HT-29 (cell line): ENCODE measurements around the gene SMAD6. TPM values are rescaled to one million over a fixed set of nuclear protein-coding genes. Genes with fewer than 3 reads are reported as not detected.

ENCODE experiments used
- DNase-seq: peaks from one replicate; pipeline ENCODE4 v3.0.0-alpha.2; 2015; ENCODE audit warnings: low spot score
- total RNA-seq: library from RNA; depleted of rRNA; stranded (reverse); fragments of >200 nt; shearing (Covaris generic); gene quantifications from 2 replicates; pipeline ENCODE4 v1.2.3, GENCODE V29; 2014

Gene SMAD6
- total RNA-seq, 1 experiment from 2014 or later, result 123 TPM

DNA sequence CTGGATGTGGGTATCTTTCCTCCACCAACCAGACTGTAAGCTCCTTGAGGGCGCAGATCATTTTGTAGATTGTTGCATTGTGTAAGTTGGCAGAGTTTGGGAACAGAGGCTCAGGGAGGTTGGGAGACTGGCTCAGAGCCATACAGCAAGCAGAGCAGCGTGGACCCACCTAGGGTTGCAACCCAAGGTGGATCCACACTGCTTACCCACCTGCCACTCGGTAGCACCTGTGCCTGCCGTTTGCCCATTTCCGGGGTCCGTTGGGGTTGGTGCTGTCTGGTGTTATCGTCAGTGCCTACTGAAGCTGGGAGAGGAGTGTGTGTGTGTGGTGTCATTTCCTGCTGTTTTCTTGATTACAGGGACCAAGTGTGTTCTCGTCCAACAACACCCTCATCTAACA, 19.0 kb downstream of the SMAD6 start:
- DNase-seq, result no peak

DNA sequence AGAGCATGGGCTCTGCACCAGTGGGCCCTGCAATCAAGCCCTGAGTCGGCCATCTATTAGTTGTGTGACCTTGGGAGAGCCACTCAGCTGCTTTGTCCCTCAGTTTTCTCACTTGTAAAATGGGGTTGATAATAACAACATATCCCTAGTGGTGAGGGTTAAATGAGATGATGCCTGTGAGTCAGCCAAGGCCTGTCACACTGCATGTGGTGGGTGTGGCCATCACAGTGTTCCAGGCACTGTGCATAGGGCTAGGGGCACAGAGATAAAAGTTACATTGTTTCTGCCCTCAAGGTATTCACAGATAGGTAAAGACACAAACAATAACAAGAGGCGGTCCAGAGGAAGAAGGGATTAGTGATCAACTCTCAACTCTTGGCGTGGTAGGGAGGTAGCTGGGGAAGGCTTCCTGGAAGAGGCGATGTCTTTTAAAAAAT, 19.5 kb downstream of the SMAD6 start:
- DNase-seq, result no peak

DNA sequence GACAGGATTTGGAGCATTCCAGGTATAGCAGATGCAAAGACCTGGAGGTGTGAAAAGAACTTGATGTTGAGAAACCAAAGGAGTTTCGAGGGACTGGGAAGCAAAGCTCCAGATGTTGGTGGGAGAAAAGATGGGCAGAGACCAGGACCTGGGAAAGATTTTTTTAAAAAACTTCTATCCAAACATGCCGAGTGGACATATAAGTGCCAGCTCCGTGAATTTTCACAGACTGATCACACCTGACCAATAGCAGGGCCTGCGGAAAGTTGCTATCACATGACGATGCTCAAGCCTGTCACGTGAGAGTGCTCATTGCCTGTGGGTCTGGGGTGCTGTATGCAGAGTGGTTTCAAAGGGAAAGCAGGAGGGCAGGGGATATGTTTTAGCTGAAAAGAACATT, 19.9 kb downstream of the SMAD6 start:
- DNase-seq, result no peak

DNA sequence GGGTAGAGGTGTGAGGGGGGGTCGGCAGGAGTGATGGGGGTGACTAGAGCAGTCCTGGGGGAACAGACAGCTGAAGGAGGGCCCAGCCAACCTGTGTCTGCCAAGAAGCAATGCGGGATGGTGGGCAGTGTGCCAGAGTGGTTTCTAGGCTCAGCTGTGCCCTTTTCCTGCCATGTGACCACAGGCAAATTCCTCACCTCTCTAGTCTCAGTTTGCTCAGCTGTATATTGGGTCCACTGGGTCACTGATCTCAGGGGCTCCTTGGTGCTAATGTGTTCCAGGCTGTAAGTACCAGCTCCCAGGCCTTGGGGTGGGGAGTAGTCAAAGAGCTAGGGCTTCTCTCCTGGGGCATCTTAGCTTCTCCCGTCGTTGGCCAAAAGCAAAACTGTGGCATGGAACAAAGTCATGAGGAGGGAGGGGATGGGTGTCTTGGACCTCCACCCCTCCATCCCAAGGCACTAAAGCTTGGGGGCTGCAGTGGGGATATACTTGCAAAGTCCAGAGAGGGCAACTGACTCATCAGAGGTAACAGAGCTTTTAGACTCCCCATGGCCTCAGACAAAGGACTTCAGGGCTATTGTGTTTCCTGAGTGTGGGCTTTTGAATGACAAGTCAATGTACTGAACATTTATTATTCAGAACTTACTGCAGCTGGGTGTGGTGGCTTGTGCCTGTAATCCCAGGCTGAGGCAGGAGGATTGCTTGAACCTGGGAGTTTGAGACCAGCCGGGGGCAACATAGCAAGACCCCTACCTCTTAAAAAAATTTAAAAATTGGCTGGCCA, 20.9 kb downstream of the SMAD6 start:
- DNase-seq, result peak; percentile 33

DNA sequence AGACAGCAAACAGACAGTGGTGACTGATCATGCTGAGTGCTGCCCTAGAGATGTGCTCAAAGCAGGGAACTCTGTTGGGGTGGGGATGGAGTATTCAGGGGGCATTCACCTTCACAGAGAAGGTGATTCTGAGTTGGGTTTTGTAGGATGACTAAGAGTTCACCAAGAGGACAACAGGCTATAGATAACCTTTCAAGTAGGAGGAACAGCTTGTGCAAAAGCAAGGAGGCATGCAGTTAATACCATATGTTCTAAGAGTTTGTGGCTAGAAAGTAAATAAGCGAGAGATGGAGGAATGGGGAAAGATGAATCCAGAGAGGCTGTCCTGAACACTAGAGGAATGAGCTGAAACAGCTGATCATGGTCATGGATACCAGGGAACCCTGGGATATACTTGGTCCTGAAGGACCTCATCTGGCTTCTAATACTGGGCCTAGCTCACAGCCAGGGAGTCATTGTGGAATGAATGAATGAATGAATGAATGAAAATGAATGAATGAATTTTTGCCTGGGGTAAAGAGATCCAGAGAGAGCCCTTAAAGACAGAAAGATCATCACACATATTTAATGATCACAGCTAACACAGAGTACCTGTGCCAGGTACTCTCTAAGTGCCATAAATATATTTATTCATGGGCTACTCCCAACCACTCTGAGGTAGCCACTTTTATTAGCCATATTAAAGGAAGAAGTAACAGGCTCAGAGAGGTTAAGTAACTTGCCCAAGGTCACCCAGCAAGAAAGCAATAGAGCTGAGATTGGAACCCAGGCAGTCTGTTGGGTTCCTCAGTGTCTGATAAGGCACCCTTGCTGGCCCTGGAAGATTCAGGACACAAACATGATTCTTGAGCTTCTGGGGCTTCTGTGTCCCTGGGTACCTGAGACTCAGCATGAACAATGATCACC, 22.0 kb downstream of the SMAD6 start:
- peak; percentile 56 for DNase-seq

DNA sequence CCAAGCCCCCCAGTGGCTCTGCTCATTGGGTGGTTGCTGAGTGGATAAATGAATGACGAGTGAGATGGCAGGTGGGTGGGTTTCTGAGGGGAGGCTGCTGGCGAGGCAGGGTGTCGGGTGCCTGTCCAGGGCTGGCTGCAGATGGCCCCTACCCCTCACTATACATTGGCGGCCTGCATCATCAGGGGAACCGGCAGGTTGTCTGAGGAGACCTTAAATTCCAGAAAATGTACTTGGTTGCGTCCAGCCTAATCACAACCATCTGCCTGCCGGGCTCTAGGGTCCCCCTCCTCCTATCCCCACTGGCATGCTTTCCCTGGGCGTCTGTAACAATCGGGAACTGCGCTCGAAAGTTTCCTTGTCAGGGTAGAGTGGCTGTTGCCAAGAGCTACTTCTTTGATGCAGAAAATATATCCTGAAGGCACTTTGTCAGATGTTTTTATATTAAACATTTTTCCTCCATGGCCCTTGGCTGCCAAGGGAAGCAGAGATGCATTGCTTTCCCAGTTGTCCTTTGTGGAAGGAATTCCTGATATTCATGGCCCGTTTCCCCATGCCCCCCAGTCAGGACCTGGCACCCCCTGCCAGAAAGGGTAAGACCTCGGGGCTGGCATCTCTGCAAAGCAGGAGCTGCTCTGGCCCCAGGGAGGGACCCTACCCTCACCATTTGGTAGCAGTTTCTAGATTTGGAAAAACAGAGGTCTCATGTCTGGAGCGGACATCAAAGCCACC, 22.9 kb downstream of the SMAD6 start:
- no peak for DNase-seq

DNA sequence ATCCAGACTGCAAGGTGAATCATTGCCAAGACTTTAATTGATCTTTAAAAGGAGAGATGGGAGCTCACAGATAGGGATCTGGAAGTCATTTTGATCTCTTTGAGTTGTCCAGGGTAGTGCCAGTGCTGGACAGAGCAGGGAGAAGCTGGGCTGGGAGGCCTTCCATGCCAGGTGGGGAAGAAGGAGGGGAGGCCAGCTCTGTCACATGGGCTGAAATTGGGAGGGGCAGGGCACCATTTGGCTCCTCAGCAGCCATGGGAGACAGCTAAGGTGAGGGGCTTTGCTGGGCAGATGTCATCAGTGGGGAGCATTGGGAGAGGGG, 23.4 kb downstream of the SMAD6 start:
- no peak for DNase-seq

DNA sequence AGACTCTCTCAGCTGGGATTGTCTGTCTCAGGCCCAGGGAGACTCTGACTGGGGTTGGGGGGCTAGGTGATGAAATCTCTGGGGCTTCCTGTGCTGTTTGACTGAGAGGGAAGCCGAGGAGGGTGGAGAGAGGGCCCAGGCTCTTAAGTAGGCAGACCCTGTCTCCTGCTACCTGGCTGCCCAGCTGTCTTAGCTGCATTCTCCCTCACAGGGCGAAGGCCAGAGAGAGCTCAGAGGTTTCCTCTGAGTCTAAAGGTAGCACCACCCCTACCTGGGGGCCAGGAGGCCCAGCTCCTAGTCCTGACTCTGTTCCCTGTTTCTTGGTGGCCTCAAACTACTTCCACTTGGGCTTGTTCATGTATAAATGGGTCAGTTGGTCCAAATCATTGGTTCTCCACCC, 24.4 kb downstream of the SMAD6 start:
- no peak for DNase-seq

DNA sequence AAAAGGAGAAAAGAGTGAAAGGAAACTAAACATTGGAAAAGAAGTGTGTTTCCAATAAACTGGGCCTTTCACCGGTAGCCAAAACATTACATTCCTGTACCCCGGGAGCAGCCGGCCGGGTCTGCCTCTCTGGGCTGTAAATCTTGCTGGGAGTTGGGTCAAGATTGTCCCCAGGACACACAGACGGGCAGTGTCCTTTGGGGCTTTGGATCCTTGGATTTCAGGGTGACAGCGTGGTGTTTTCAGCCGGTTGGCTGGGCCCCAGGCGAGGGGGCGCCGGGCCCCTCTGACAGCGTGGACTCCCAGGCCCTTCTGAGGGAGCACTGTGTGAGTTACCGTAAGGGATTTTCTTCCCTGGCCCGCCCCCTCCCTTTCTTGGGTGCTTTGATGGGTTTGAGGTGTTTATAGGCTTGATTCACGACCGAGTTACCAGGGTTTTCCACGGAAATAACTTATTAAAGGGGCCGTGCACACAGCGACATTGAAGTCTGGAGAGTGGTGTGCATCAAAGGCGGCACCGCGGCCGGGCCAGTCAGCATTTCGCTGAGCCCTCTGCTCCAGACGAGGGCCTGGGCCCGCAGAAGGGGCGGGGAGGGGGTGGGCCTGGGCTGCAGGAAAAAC, 27.4 kb downstream of the SMAD6 start:
- DNase-seq, result no peak

DNA sequence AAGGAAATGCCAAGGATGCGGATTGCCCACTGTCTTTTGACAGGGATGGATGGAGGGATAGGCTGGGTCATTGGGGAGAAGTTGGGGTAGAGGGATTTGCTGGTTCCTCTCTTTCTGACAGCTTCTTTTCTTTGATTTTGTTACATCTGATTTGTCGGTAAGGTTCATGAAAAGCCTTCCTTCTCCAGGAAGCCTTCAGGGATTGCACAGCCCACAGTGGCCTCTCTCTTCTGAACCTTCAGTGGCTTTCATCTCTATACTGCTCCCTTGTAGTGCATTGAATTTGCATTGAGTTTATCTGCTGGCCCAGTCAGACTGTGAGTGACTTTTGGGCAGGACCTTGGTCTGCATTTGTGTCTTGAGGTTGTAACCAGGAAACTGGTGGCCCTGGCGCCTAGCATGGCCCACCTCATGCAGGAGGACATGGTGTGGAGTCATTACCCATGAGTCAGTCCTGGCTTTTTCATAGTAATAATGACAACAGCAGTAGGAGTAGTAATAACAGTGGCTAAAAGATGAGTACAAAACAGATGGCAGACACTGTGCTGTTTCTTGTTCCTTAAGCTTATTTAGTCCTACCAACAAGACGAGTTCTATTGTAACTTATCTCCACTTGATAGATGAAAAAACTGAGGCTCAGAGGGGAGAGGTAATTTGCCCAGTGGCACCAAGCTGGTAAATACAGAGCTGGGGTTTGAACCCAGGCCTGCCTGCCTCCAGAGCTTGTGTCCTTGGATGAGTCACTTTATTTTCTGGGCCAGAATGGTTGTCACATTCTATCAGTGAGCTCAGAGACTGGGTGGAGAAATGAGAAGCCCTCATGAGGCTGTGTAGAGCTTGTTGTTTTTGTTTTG, 28.4 kb downstream of the SMAD6 start:
- no peak for DNase-seq

DNA sequence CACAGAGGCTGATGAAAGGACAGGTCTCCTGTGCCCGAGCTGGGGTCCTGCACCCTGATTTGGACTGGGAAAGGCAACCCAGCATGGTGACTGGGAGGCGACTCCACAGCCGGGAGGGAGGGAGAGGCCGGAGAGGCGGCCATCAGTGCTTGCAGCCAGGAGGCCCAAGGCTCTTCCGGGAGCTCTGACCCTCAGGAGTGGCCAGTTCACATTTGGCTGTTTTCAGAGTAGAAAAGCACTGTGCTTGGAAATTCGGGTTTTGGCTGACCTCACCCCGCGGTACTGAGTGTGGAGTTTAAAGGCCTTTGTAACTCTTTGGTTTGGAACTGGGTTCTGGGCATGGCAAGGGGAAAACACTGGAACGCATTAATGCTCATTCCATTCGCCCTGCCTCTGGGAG, 31.9 kb downstream of the SMAD6 start:
- no peak for DNase-seq

DNA sequence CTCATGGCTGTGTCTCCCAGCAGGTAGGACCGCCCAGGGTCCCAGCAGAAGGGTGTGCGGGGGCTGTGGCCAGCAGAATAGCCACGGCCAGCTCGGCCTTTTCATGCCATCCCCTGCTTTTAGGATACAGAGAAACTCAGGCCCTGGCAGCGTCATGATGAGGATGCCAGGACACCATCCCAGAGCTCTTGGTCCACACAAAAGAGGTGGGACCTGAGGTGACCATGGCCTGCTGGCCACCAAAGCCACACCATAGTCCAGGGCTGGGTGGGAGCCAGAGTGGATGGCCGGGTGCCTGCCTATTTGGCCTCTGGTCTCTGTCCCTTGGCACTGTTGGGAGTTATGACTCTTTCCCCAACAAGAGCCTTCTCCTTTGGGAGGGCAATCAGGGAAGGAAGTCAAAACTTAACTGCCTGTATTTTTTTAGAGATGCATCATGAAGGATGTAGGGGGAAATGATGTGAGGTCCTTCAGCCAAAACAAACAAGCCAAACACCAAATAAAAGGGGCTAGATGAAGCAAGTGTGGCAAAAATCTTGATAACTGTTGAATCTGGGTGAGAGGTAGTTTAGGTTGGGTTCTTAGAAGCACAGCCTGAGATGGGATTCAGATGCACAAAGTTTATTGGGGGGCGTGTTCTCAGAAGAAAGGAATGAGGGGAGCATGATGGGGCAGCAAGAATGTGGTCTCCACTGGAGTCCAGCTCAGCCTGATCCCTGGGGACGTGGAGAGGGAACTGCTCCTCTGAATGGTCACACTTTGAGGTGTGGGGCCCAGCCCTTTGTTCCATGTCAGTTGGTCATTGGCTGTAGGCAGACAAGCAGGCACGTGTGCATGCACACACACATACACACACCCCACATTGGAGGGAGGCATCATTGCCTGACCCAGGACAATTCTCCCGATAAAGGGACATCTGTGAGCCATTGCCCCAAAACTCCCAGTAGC, 33.2 kb downstream of the SMAD6 start:
- DNase-seq, result no peak

DNA sequence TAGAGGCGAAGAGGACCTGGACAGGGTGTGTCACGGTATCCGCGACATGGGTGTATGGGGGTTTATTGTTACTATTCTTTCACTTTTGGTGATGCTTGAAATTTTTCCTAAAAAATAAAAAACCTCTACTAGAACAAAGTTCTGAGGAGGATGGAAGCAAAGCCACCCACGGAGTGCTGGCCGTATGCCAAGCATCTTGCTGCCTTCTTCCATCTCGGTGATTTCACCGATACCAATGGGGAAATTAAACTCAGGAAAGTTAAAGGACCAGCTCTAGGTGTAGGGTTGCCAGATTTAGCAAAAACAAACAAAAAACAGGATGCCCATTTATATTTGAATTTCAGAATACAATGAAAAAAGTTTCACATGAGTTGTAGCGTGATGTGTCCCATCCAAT, 33.9 kb downstream of the SMAD6 start:
- DNase-seq, result no peak

DNA sequence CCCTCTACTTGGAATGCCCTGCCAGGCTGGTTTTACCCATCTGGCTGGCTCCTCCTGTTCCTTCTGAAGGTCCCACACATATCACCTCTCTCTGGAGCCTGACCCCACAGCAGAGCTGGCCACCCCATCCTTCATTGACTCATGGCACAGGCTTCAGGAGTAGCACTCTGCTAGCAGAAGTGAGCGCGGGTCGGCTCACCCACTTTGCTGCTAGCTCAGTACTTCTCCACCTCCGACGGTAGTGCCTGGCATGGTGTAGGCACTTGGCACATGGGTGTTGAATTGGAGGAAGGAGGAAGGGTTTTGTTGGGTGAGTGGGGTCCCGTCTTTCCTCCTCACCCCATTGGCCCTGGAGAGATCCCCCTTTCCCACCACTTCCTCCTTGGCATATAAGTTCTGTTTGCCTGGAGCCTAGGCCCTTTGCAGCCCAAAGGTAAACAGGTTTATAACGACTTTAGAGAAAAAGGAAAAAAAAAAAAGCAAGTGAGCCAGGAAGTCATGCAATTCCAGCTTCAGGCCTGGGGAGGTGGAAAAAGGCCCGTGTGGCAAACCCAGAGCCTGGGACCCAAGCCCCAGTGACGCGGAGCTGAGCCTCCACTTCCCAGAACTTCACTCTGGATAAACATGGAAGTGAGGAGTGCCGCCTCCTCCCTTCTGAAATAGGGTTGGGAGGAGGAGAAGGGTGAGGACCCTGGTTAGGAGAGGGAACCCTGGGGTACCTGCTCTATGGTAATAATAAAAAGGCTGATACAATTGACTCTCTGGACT, 35.4 kb downstream of the SMAD6 start:
- no peak for DNase-seq

DNA sequence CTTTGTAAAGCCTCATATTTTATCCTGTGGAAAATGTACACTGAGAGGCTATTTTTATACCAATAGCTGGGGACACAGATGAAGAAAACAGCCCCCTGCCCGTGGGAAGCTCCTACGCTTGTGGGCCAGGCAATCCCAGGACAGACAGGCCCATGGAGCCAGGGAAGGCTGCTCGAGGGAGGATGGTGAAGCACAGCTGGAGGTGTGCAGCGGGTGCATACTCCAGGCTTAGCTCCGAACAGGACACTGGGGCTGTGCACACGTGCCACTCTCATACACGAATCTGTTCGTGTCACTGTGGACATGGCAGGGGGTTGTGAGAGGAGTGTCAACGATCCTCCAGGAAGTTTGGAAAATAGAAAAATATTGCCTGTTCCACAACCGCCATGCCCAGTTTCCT, 36.1 kb downstream of the SMAD6 start:
- DNase-seq, result no peak

DNA sequence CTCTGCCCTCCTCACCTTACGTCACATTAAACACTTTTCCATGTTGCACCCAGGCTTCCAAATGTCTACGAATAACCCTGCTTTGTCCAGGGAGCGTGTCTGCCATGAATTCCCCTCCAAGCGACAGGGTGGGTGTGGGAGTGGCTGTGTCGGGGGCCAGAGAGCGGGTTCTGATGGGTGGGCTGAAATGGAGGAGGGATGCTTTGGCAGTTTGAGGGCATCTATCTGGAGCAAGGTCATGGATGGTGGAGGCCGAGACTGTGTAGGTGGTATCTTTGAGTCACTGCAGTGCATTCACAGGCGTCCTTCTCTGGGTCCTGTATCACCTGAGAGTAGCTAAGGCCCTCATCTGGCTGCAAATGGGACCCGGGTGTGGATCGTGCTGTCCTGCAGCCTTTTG, 36.6 kb downstream of the SMAD6 start:
- DNase-seq, result no peak

DNA sequence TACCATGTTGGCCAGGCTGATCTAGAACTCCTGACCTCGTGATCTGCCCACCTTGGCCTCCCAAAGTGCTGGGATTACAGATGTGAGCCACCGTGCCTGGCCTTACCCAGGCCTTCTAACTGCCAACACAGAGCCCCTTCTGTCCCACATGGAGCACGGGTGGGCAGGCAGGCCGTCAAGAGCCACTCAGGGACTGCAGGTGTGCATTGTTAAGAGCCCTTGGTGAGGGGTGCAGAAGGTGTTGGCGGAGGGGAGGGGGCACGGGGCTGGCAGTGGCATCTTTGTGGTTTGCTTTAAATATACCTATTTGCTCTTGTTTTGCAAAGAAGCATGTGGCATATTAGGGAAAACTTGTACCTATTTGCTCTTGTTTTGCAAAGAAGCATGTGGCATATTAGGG, 37.3 kb downstream of the SMAD6 start:
- DNase-seq, result no peak

DNA sequence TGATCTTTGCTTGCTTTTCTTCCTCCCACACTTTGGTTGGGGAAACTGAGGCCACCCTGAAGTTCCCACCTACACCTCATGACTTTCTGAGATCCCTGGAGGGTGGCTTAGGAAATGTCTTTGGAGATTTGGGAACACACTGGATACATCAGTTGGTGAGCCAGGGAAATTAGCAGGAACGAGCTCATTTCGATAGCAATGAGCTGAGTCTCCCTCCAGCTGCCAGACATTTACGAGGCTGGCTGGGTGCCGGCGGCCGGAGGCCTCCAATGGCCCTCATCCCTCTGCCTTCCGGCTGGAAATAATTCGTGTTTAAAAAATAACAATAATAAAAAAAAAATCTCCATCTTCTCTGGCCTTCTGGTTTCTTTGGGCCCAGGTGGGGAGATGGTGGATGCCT, 38.8 kb downstream of the SMAD6 start:
- no peak for DNase-seq

DNA sequence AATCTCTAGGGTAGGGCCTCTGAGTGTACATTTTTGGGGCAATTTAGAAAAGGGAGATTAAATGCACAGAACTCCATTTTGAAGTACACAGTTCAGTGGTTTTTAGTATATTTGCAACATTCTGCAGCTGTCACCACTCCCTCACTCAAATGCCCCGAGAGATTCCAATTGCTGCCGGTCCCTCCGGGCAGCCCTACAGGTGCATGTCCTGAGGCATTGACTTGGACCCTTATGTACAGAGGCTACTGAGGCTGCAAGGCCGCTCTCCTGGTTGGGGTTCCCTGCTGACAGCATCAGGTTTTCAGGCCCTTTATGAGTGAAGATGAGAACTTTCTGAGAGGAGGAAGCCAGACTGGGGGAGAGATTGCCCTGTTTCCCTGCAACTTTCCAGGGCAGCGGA, 39.6 kb downstream of the SMAD6 start:
- no peak for DNase-seq
